GM12864 (cell line): Measurements from ENCODE around the gene MYH11.

Source experiments
- DNase-seq: peaks from one replicate; pipeline ENCODE4 v3.0.0-alpha.2; 2011; ENCODE audit warnings: low read depth
- H3K4me3 ChIP-seq: 2 replicates; pipeline ENCODE4 v1.5.1; 2011; ENCODE audit warnings: mild to moderate bottlenecking, low read depth, low read length, control low read depth
- CTCF ChIP-seq: IDR thresholded peaks from 2 replicates; pipeline ENCODE4 v1.5.1; 2011; ENCODE audit warnings: low read depth, mild to moderate bottlenecking, moderate library complexity, low read length, control low read depth, inconsistent platforms; ENCODE audit errors: missing control alignments

MYH11 gene

GRCh38 chr16:15856901-15857698, at the start of gene MYH11:
Gene MYH11, minus strand, starts transcription at chr16:15857028. Its CDS starts 18,776 bp downstream, at chr16:15838252.
- peak within 1 kb of the TSS; percentile 37 for H3K4me3 ChIP-seq
- no peak for TF ChIP-seq CTCF
- no peak for DNase-seq

GRCh38 chr16:15906439-15906838, 49.6 kb upstream of the MYH11 start:
- TF ChIP-seq CTCF, result no peak
- H3K4me3 ChIP-seq, result no peak overlapping the region
- DNase-seq, result no peak

DNA sequence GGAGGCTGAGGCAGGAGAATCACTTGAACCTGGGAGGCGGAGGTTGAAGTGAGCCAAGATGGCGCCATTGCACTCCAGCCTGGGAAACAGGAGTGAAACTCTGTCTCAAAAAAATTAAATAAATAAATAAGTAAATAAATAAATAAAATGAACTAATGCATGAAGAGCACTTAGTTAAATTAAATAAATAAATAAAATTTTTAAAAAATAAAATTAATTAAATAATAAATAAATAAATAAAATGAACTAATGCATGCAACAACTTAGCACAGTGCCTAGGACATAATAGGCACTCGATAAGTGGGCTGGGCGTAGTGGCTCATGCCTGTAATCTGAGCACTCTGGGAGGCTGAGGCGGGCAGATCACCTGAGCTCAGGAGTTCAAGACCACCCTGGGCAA, 47.1 kb upstream of the MYH11 start:
- no peak for DNase-seq
- TF ChIP-seq CTCF, result no peak
- H3K4me3 ChIP-seq, result no peak overlapping the region

- no peak for DNase-seq
- no peak overlapping the region for H3K4me3 ChIP-seq
- TF ChIP-seq CTCF, result no peak
These were observed 44.2 kb upstream of the MYH11 start for GRCh38 chr16:15900901-15901500.

GRCh38 chr16:15900357-15900756, 43.5 kb upstream of the MYH11 start:
- TF ChIP-seq CTCF, result no peak
- no peak overlapping the region for H3K4me3 ChIP-seq
- DNase-seq, result no peak

GRCh38 chr16:15899538-15900100, 42.8 kb upstream of the MYH11 start:
- no peak for DNase-seq
- no peak overlapping the region for H3K4me3 ChIP-seq
- no peak for TF ChIP-seq CTCF
